Duodenal mucosa (tissue), 2 donors: ENCODE measurements around the gene DNAJC22.
"Not testable (repeated sequence)": the region's sequence is repeated elsewhere in the genome, so short reads cannot be mapped to it uniquely, and the experiment has no call there.

ENCODE experiments used
- H3K27ac ChIP-seq: one replicate; pipeline ENCODE4 v1.7.0; 2013; ENCODE audit warnings: low read depth, low read length
- H3K27me3 ChIP-seq, 2 donors: one replicate each; pipeline ENCODE4 v1.7.0; 2013; ENCODE audit warnings: low read length in 2 of 2, control low read depth in 1 of 2; ENCODE audit not compliant: insufficient read depth in 2 of 2, control insufficient read depth in 1 of 2
- H3K36me3 ChIP-seq, 2 donors: one replicate each; pipeline ENCODE4 v1.7.0; 2013; ENCODE audit warnings: low read length in 2 of 2, control low read depth in 1 of 2; ENCODE audit not compliant: insufficient read depth in 2 of 2, control insufficient read depth in 1 of 2
- H3K4me1 ChIP-seq, 2 donors: one replicate each; pipeline ENCODE4 v1.7.0; 2013; ENCODE audit warnings: low read length in 2 of 2, control low read depth in 1 of 2; ENCODE audit not compliant: insufficient read depth in 2 of 2, control insufficient read depth in 1 of 2
- H3K4me3 ChIP-seq, 2 donors: one replicate each; pipeline ENCODE4 v1.7.0; 2013; ENCODE audit warnings: low read length in 2 of 2, low read depth in 1 of 2
- H3K9ac ChIP-seq, 2 donors: one replicate each; pipeline ENCODE4 v1.7.0; 2013; ENCODE audit warnings: low read length in 2 of 2, low read depth in 1 of 2
- H3K9me3 ChIP-seq, 2 donors: one replicate each; pipeline ENCODE4 v1.7.0; 2013; ENCODE audit warnings: low read length in 2 of 2, control low read depth in 1 of 2; ENCODE audit not compliant: control insufficient read depth in 1 of 2

DNAJC22 gene

DNA sequence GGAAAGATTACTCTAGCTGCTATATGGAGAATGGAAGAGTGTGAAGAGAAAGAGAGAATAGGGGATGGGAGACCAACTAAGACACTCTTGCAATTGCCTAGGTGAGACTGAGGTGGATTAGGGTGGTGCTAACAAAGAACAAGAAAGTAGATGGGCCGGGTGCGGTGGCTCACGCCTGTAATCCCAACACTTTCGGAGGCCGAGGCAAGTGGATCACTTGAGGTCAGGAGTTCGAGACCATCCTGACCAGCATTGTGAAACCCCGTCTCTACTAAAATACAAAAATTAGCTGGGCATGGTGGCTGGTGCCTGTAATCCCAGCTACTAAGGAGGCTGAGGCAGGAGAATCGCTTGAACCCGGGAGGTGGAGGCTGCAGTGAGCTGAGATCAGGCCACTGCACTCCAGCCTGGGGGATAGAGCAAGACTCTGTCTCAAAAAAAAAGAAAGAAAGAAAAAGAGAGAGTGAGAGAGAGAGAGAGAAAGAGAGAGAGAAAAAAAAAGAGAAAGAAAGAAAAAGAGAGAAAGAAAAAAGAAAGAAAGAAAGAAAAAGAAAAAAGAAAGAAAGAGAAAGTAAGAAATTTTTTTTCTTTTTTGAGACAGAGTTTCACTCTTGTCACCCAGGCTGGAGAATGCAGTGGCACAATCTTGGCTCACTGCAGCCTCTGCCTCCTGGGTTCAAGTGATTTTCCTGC is 26.1 kb upstream of the DNAJC22 start:
- not testable (repeated sequence) for H3K36me3 ChIP-seq, H3K4me3 ChIP-seq, H3K27me3 ChIP-seq, H3K27ac ChIP-seq, H3K9ac ChIP-seq, H3K9me3 ChIP-seq
- peaks cover 15 to 19% of the 10 kb centered on the region in 2 donors for H3K4me1 ChIP-seq

DNA sequence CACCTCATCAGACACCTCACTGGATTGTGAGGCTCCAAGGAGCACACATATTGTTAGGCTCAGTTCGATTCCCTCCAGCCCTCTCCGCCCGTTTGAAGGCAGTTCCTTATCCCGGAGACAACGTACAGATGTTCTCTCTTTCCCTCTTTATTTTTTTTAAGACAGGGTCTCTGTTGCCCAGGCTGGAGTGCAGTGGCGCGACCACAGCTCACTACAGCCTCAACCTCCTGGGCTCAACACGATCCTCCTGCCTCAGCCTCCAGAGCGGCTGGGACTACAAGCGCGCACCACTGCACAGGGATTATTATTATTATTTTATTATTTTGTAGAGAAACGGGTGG is 24.4 kb upstream of the DNAJC22 start:
- no peaks in the 10 kb centered on the region for H3K27me3 ChIP-seq
- peak overlapping the region; percentile 35 to 74 for H3K9ac ChIP-seq
- H3K36me3 ChIP-seq, result no peaks in the 10 kb centered on the region
- H3K4me3 ChIP-seq, result peak overlapping the region; percentile 90 to 93
- H3K4me1 ChIP-seq, result peaks cover 15 to 19% of the 10 kb centered on the region in 2 donors
- no peak overlapping the region for H3K27ac ChIP-seq
- no peaks in the 10 kb centered on the region for H3K9me3 ChIP-seq

DNA sequence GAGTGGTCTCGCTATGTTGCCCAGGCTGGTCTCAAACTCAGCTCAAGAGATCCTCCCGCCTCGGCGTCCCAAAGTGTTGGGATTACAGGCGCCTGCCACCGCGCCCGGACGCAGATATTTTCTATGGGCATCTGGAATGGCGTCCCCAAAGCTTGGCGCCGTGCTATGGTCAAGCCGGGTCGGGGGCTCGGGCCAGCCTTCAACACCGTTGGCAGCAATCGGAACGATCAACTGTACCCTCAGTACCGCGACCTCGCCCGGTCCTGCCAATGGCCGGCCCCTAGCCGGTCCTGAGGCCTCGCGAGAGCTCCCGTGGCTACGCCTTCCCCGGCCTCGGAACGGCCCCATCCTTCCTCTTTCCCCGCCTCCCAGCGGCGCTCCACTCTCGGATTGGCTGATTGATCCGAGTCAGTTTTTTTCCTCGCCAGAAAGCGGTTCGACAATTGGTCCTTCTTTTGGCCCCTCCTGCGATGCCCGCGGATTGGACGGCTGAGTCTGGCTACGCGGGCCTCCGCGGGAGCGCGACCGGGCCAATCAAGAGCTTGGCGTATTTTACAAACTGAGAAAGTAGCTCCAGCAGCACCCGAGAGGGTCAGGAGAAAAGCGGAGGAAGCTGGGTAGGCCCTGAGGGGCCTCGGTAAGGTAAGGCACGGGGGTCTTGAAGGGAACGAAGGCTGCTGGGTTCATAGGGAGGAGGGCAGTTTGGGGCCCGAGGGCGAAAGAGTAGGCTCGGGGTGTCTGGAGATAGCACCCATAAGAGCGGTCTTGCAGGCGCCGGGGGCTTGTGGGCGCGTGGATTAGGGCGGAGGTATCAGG is 23.8 kb upstream of the DNAJC22 start, which contains the start of gene TROAP:
Gene TROAP, plus strand, starts transcription at position 548 of the 816 bp plus-strand sequence. CDS start 354 bp downstream, outside the sequence.
- Histone ChIP-seq H3K27ac (no peak within 1 kb of the TSS), H3K36me3 (no peaks in the 10 kb centered on the region), H3K27me3 (no peaks in the 10 kb centered on the region), H3K4me3 (peak within 1 kb of the TSS; percentile 90 to 93), H3K9ac (peak within 1 kb of the TSS; percentile 61 to 79), H3K4me1 (peaks cover 15 to 19% of the 10 kb centered on the region in 2 donors), H3K9me3 (no peaks in the 10 kb centered on the region)

DNA sequence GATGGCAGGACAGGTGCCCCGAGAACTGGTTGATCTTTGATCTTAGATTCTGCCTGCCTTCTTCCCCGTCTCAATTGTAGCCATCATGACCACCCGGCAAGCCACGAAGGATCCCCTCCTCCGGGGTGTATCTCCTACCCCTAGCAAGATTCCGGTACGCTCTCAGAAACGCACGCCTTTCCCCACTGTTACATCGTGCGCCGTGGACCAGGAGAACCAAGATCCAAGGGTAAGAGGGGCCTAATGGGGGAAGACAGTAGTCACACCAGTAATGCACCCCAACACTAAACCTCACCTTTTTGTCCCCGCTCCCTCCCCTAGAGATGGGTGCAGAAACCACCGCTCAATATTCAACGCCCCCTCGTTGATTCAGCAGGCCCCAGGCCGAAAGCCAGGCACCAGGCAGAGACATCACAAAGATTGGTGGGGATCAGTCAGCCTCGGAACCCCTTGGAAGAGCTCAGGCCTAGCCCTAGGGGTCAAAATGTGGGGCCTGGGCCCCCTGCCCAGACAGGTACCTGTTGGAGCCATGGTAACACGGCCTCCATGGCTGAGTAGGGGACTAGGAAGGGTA is 23.1 kb upstream of the DNAJC22 start:
- peak overlapping the region; percentile 90 to 93 for H3K4me3 ChIP-seq
- H3K9me3 ChIP-seq, result no peaks in the 10 kb centered on the region
- H3K27me3 ChIP-seq, result no peaks in the 10 kb centered on the region
- H3K4me1 ChIP-seq, result peaks cover 15 to 19% of the 10 kb centered on the region in 2 donors
- H3K27ac ChIP-seq, result no peak overlapping the region
- H3K9ac ChIP-seq, result peak overlapping the region; percentile 61 to 79
- H3K36me3 ChIP-seq, result no peaks in the 10 kb centered on the region

DNA sequence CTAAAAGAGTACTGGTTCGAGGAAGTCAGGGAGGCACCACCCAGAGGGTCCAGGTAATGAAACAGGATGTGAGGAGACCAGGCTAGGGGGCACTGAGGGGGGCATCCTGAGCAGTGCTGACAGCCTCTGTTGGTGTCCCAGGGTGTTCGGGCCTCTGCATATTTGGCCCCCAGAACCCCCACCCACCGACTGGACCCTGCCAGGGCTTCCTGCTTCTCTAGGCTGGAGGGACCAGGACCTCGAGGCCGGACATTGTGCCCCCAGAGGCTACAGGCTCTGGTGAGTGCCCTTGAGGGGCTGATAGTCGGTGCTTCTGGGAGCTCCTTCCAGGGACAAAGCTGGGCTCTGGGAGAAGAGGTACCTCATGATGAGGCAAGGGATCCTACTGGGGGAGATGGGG is 21.1 kb upstream of the DNAJC22 start:
- H3K36me3 ChIP-seq, result peaks cover 0 to 3% of the 10 kb centered on the region in 2 donors
- no peak overlapping the region for H3K4me3 ChIP-seq
- H3K9me3 ChIP-seq, result no peaks in the 10 kb centered on the region
- no peak overlapping the region for H3K27ac ChIP-seq
- H3K4me1 ChIP-seq, result peaks cover 15 to 19% of the 10 kb centered on the region in 2 donors
- no peak overlapping the region for H3K9ac ChIP-seq
- no peaks in the 10 kb centered on the region for H3K27me3 ChIP-seq

DNA sequence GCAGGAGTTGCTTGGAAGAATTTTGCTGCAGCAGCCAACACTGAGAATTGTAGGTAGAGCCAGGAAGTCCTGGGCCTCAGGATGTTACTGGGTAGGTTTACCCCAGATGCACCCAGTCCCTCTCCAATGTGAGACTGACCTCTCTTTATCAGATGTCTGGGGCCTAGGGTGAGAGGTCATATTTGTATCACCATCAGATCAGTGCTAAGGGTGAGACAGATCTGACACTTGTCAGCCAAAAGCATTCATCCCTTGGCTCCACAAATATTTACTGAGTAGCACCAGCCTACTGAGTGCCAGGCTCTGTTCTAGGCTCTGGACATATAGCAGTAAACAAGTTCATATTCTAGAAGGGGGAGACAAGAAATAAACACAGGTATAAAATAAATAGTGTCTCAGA is 19.3 kb upstream of the DNAJC22 start:
- H3K36me3 ChIP-seq, result peaks cover 0 to 3% of the 10 kb centered on the region in 2 donors
- H3K27ac ChIP-seq, result no peak overlapping the region
- no peaks in the 10 kb centered on the region for H3K9me3 ChIP-seq
- no peak overlapping the region for H3K4me3 ChIP-seq
- H3K27me3 ChIP-seq, result no peaks in the 10 kb centered on the region
- peaks cover 9 to 16% of the 10 kb centered on the region in 2 donors for H3K4me1 ChIP-seq
- H3K9ac ChIP-seq, result no peak overlapping the region

DNA sequence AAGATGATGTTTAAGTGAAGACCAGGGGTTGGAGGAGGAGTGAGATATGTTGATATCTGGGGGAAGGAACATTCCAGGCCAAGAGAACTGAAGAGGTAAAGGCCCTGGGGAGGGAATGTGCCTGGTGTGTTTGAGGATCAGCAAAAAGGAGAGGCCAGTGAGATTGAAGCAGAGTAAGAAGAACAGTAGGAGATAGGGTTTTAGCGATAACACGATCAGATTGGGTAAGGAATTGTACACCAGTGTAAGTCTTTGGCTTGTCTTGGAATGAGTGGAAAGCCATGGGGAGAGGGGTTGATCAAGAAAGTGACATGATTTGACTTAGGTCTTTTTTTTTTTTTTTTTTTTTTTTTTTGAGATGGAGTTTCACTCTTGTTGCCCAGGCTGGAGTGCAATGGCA is 18.8 kb upstream of the DNAJC22 start:
- Histone ChIP-seq H3K9ac (no peak overlapping the region), H3K9me3 (no peaks in the 10 kb centered on the region), H3K4me3 (no peak overlapping the region), H3K4me1 (peaks cover 9 to 14% of the 10 kb centered on the region in 2 donors), H3K36me3 (peaks cover 0 to 3% of the 10 kb centered on the region in 2 donors), H3K27me3 (no peaks in the 10 kb centered on the region), H3K27ac (no peak overlapping the region)

DNA sequence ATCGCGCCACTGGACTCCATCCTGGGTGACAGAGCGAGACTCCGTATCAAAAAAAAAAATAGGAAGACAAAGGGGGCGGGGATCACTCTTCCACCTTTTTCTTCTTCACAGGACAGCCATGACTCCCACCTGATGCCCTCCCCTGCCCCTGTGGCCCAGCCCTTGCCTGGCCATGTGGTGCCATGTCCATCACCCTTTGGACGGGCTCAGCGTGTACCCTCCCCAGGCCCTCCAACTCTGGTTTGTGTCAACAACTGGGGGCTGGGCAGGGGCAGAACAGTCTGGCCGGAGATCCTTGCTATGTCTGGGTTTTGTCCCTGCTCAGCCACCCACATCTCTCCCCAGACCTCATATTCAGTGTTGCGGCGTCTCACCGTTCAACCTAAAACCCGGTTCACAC is 17.9 kb upstream of the DNAJC22 start:
- Histone ChIP-seq H3K4me1 (peaks cover 3 to 7% of the 10 kb centered on the region in 2 donors), H3K36me3 (peaks cover 0 to 3% of the 10 kb centered on the region in 2 donors), H3K27ac (no peak overlapping the region), H3K9me3 (no peaks in the 10 kb centered on the region), H3K27me3 (no peaks in the 10 kb centered on the region), H3K4me3 (no peak overlapping the region), H3K9ac (no peak overlapping the region)

DNA sequence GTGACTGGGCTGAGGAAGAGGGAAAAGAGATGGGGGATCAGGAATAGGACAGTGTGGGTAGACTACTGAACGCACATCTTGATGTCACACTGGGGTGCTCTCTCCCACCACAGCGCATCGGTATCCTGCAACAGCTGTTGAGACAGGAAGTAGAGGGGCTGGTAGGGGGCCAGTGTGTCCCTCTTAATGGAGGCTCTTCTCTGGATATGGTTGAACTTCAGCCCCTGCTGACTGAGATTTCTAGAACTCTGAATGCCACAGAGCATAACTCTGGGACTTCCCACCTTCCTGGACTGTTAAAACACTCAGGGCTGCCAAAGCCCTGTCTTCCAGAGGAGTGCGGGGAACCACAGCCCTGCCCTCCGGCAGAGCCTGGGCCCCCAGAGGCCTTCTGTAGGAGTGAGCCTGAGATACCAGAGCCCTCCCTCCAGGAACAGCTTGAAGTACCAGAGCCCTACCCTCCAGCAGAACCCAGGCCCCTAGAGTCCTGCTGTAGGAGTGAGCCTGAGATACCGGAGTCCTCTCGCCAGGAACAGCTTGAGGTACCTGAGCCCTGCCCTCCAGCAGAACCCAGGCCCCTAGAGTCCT is 16.6 kb upstream of the DNAJC22 start:
- Histone ChIP-seq H3K27me3 (peaks cover 10 to 11% of the 10 kb centered on the region in 2 donors), H3K4me1 (peaks cover 0 to 4% of the 10 kb centered on the region in 2 donors), H3K9me3 (no peaks in the 10 kb centered on the region), H3K4me3 (no peak overlapping the region), H3K27ac (no peak overlapping the region), H3K36me3 (peaks cover 0 to 3% of the 10 kb centered on the region in 2 donors), H3K9ac (no peak overlapping the region)
